Pancreas (tissue), 10 donors: ENCODE results near the gene SLC35F2. TPM values are rescaled to one million over a fixed set of nuclear protein-coding genes. Genes with fewer than 3 reads are reported as not detected.

ENCODE experiments used
- ATAC-seq, 4 donors: fragments of 200-7000 bp; cut with Tn5 transposase; one replicate each; pipeline versions ENCODE4 v1.8.0 to v1.9.1; 2020; ENCODE audit warnings: mild to moderate bottlenecking in 4 of 4, moderate library complexity in 4 of 4
- DNase-seq, 6 donors: peaks; one replicate each; pipeline ENCODE4 v3.0.0-alpha.2; 2020
- FAIRE-seq: peaks from 2 replicates; lab custom pipeline; 2012; peaks lifted over from hg19 to GRCh38; lab: Jason Lieb, UNC
- H3K27ac ChIP-seq, 4 donors: fragments of 200-600 bp; sonication (generic); 1 replicate in 3 of 4; 2 replicates in 1 of 4; pipeline versions ENCODE4 v1.5.0 to v1.8.0; 2020
- H3K27me3 ChIP-seq, 4 donors: fragments of 200-600 bp; one replicate each; pipeline ENCODE4 v1.8.0; 2021
- H3K36me3 ChIP-seq, 3 donors: fragments of 200-600 bp; sonication (generic) in 1 of 3; one replicate each; pipeline versions ENCODE4 v1.5.0 to v1.8.0; 2020 to 2021
- H3K4me1 ChIP-seq, 3 donors: fragments of 200-600 bp; one replicate each; pipeline ENCODE4 v1.8.0; 2021
- H3K4me3 ChIP-seq, 4 donors: fragments of 200-600 bp; sonication (generic) in 2 of 4; one replicate each; pipeline versions ENCODE4 v1.5.0 to v1.8.0; 2020 to 2021
- H3K9me3 ChIP-seq, 4 donors: fragments of 200-600 bp; one replicate each; pipeline ENCODE4 v1.8.0; 2021
- WGBS, 2 donors: extraction: QIAGEN DNeasy Blood & Tissue Kit; methylation state at CpG; one replicate each; pipeline ENCODE4 v1.1.7; 2013; 5-methylcytosine and 5-hydroxymethylcytosine counted together
- intact Hi-C, 3 donors: fragments of 100-400 bp; cut with DNase I; formaldehyde crosslinking; loops; one replicate each; pipeline versions ENCODE4 v1.11.1 to v1.14.2; 2022
- polyA plus RNA-seq, 2 donors: library from polyadenylated mRNA; stranded (reverse); fragments of 200-250 nt; gene quantifications; one replicate each; pipeline ENCODE4 v1.2.3, GENCODE V29; 2013
- total RNA-seq, 6 donors: library from RNA; stranded (reverse); fragmentation: NEBNext Ultra II Directional in 4 of 6; extraction: Animal tissue kit (Norgen Biotek cat#: 25700) in 4 of 6; gene quantifications; one replicate each; pipeline versions ENCODE4 v1.2.1 to v1.2.4, GENCODE V29; 2021 to 2023
- TF ChIP-seq, protein P1 (sequence below), 4 donors: fragments of 200-600 bp; sonication (generic) in 3 of 4; IDR thresholded peaks; one replicate each; pipeline versions ENCODE4 v1.5.0 to v1.8.0; 2021; ENCODE audit warnings: antibody characterized with exemption in 4 of 4
- donor health status: healthy with polysubstance abuse.
- donor health status: DM: no; HTN: no; CAD: no; lungs with moderate emphysema.
- donor health status: DM: no; HTN: no; CAD: no.
- donor health status: control.
- donor health status: control.
- donor health status: Bipolar disorder and iron deficiency.
- donor health status: DM: yes; HTN: yes; CAD: no.
- donor health status: DM: no; HTN: no; CAD: no.
- donor health status: DM: no; HTN: no; CAD: no.
- donor health status: DM: yes; HTN: yes; CAD: no.

Gene SLC35F2
- total and polyA plus RNA-seq, 8 donors = 2.8 to 6.7 (median 5.0) TPM

- no peak for DNase-seq
- ATAC-seq = no peak
- Histone ChIP-seq H3K36me3 (no peaks in the 10 kb centered on the region), H3K27me3 (no peaks in the 10 kb centered on the region), H3K9me3 (no peaks in the 10 kb centered on the region), H3K4me3 (no peak overlapping the region), H3K27ac (no peak overlapping the region), H3K4me1 (no peaks in the 10 kb centered on the region)
- no peak for FAIRE-seq
- 71 to 81% methylated on average over 4 of the region's 4 CpGs for WGBS, 2 donors
- TF ChIP-seq, protein P1, sequence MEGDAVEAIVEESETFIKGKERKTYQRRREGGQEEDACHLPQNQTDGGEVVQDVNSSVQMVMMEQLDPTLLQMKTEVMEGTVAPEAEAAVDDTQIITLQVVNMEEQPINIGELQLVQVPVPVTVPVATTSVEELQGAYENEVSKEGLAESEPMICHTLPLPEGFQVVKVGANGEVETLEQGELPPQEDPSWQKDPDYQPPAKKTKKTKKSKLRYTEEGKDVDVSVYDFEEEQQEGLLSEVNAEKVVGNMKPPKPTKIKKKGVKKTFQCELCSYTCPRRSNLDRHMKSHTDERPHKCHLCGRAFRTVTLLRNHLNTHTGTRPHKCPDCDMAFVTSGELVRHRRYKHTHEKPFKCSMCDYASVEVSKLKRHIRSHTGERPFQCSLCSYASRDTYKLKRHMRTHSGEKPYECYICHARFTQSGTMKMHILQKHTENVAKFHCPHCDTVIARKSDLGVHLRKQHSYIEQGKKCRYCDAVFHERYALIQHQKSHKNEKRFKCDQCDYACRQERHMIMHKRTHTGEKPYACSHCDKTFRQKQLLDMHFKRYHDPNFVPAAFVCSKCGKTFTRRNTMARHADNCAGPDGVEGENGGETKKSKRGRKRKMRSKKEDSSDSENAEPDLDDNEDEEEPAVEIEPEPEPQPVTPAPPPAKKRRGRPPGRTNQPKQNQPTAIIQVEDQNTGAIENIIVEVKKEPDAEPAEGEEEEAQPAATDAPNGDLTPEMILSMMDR (IDR thresholded peaks at IDR 0.05) = no peak
- intact Hi-C loops = no loop called here
Observed at GRCh38 chr11:107808521-107808920, 50.1 kb downstream of the SLC35F2 start.

DNA sequence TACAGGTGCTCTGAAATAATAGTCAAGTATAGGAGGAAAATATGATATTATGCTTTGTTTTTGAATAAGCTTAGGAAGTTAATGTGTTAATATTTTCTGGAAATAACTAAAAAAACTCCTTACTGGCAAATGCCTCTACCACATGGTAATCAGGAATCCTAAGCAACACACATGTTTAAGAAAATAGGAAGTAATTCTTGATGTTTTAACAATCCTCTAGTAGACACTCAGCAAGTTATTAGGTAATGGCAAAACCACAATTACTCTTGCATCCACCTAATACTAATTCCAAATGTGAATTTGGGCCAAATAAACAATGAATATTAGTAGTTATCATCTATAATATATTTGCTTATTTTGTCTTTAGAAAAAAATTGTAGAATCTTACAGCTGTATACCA is 53.6 kb downstream of the SLC35F2 start:
- no peaks in the 10 kb centered on the region for H3K27me3 ChIP-seq
- FAIRE-seq = no peak
- DNase-seq = no peak
- TF ChIP-seq, protein P1 (IDR thresholded peaks at IDR 0.05) = no peak
- no peaks in the 10 kb centered on the region for H3K4me1 ChIP-seq
- no peaks in the 10 kb centered on the region for H3K9me3 ChIP-seq
- intact Hi-C loops = no loop called here
- H3K36me3 ChIP-seq = no peaks in the 10 kb centered on the region
- no peak for ATAC-seq
- no peak overlapping the region for H3K4me3 ChIP-seq
- no peak overlapping the region for H3K27ac ChIP-seq

- H3K4me1 ChIP-seq = no peaks in the 10 kb centered on the region
- DNase-seq = no peak
- no peaks in the 10 kb centered on the region for H3K36me3 ChIP-seq
- no peaks in the 10 kb centered on the region for H3K27me3 ChIP-seq
- no peak for ATAC-seq
- intact Hi-C loops = no loop called here
- TF ChIP-seq, protein P1 (IDR thresholded peaks at IDR 0.05) = no peak
- 66 to 67% methylated on average over 1 of the region's 1 CpG for WGBS, 2 donors
- H3K9me3 ChIP-seq = no peaks in the 10 kb centered on the region
- no peak overlapping the region for H3K27ac ChIP-seq
- H3K4me3 ChIP-seq = no peak overlapping the region
- no peak for FAIRE-seq
Observed at GRCh38 chr11:107804211-107804610, 54.4 kb downstream of the SLC35F2 start.

- DNase-seq = no peak
- WGBS, 2 donors = 94 to 100% methylated on average over 1 of the region's 1 CpG
- FAIRE-seq = no peak
- intact Hi-C loops = no loop called here
- Histone ChIP-seq H3K27me3 (no peaks in the 10 kb centered on the region), H3K36me3 (no peaks in the 10 kb centered on the region), H3K27ac (no peak overlapping the region), H3K4me1 (no peaks in the 10 kb centered on the region), H3K9me3 (no peaks in the 10 kb centered on the region), H3K4me3 (no peak overlapping the region)
- no peak for ATAC-seq
- TF ChIP-seq, protein P1 (IDR thresholded peaks at IDR 0.05) = no peak
Observed at GRCh38 chr11:107801641-107802040, 56.9 kb downstream of the SLC35F2 start.

DNA sequence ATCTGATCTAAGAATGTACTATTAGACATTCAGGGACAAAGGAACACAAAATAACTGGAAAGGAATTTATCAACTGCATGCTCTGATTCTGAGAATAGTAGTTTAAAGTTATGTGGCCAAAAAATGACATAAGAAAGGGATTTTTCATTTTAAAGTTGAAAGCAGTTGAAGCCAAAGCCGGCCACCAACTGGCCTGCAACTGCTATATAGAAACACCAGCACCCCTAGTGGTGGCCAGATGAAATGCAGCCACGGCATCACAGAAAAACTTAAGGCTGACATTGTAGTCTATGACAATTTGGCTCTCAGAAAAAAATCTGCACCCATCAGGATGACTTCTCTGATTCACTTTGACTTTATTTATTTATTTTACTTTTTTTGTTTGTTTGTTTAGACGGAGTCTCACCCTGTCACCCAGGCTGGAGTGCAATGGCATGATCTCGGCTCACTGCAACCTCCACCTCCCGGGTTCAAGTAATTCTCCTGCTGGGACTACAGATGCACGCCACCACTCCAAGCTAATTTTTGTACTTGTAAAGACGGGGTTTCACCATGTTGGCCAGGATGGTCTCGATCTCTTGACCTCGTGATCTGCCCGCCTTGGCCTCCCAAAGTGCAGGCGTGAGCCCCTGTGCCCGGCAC is 59.2 kb downstream of the SLC35F2 start:
- TF ChIP-seq, protein P1 (IDR thresholded peaks at IDR 0.05) = peak; percentile 83 to 97 (median 94)
- no peak overlapping the region for H3K27ac ChIP-seq
- ATAC-seq (peak in 3 of 4 donors; percentile 80 to 85 (median 85)), DNase-seq (peak; percentile 20 to 75 (median 66)), FAIRE-seq (peak; percentile 23)
- H3K9me3 ChIP-seq = no peaks in the 10 kb centered on the region
- H3K36me3 ChIP-seq = no peaks in the 10 kb centered on the region
- H3K4me1 ChIP-seq = no peaks in the 10 kb centered on the region
- intact Hi-C loops = no loop called here
- no peak overlapping the region for H3K4me3 ChIP-seq
- 68% methylated on average over 12 of the region's 12 CpGs for WGBS, 2 donors
- no peaks in the 10 kb centered on the region for H3K27me3 ChIP-seq
